ENCODE data around the gene SPHK1.
"Not testable (repeated sequence)": the region's sequence is repeated elsewhere in the genome, so short reads cannot be mapped to it uniquely, and the experiment has no call there.

The SPHK1 gene, protein sequence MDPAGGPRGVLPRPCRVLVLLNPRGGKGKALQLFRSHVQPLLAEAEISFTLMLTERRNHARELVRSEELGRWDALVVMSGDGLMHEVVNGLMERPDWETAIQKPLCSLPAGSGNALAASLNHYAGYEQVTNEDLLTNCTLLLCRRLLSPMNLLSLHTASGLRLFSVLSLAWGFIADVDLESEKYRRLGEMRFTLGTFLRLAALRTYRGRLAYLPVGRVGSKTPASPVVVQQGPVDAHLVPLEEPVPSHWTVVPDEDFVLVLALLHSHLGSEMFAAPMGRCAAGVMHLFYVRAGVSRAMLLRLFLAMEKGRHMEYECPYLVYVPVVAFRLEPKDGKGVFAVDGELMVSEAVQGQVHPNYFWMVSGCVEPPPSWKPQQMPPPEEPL

DNA sequence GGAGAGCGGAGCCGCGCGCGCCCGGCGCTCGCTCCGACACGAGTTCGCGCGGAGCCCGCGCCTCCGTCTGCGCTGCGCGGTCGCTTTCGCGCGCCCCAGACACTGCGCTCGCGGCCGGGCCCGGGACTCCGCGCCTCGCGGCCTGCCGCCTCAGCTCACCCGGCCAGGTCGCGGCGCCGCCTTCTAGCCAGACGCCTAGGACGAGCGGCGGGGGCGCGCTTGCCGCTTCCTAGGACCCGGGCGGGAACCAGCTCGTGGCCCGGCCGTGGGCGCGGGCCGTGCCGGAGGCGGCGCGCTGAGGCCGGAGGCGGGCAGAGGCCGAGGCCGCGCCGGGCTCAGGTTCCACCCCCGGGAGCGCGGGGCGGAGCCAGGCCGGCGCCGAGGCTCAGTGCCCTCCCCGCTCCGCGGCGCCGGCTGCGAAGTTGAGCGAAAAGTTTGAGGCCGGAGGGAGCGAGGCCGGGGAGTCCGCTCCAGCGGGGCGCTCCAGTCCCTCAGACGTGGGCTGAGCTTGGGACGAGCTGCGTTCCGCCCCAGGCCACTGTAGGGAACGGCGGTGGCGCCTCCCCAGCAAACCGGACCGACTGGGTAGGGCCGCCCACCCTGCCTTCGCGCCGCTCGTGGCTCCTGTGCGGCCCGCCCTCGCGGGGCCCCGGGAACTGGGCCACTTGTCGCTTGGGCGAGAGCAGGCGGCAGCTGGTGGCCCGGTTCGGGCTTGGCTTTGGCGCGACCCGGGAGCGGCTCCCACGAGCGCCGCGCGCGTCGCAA, at the start of gene SPHK1:
Gene SPHK1 (plus strand): TSS at position 388 of the 765 bp plus-strand sequence. CDS start 1,036 bp downstream, outside the sequence.
- Histone ChIP-seq H3K4me1 (ENCODE audit: control insufficient read depth, insufficient read depth, low read length) (peaks cover 43% of the 10 kb centered on the region), H3K9ac (ENCODE audit: low read length in 2 of 2) (peak within 1 kb of the TSS in 1 of 2 donors; percentile 59), H3K36me3 (ENCODE audit: control insufficient read depth in 2 of 2, insufficient read depth in 2 of 2, low read length in 2 of 2) (no peaks in the 10 kb centered on the region), H3K4me3 (ENCODE audit: low read length in 2 of 2) (peak within 1 kb of the TSS; percentile 66 to 73), H3K9me3 (ENCODE audit: control insufficient read depth in 2 of 2, low read length in 2 of 2) (no peaks in the 10 kb centered on the region), H3K27ac (ENCODE audit: low read length) (no peak within 1 kb of the TSS), H3K27me3 (ENCODE audit: control insufficient read depth in 1 of 2, insufficient read depth in 2 of 2, low read length in 2 of 2) (peaks cover 7 to 28% of the 10 kb centered on the region in 2 donors)

DNA sequence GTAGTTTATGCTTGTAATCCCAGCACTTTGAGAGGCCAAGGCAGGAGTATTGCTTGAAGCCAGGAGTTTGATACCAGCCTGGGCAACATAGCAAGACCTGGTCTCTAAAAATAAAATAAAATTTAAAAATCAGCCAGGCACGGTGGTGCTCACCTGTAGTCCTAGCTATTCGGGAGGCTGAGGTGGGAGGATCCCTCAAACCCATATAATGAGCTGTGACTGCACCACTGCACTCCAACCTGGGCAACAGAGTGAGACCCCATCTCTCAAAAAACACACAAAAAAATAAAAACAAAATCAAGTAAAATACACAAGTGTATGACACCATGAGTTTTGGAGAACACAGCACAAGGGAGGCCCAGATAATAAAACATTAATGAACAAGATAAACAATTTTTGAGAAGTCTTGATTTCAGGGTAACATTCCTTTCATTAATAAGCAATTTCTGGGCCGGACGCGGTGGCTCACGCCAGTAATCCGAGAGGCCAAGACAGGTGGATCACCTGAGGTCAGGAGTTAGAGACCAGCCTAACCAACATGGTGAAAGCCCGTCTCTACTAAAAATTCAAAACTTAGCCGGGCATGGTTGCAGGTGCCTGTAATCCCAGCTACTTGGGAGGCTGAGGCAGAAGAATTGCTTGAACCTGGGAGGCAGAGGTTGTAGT, 48.6 kb upstream of the SPHK1 start:
- Histone ChIP-seq H3K27me3 (ENCODE audit: control insufficient read depth in 1 of 2, insufficient read depth in 2 of 2, low read length in 2 of 2) (no peaks in the 10 kb centered on the region), H3K4me3 (ENCODE audit: low read length in 2 of 2) (no peak overlapping the region), H3K9ac (ENCODE audit: low read length in 2 of 2) (no peak overlapping the region), H3K4me1 (ENCODE audit: control insufficient read depth, insufficient read depth, low read length) (no peaks in the 10 kb centered on the region), H3K27ac (ENCODE audit: low read length) (no peak overlapping the region), H3K9me3 (ENCODE audit: control insufficient read depth in 2 of 2, low read length in 2 of 2) (no peaks in the 10 kb centered on the region), H3K36me3 (ENCODE audit: control insufficient read depth in 2 of 2, insufficient read depth in 2 of 2, low read length in 2 of 2) (peaks cover 6 to 9% of the 10 kb centered on the region in 2 donors)

DNA sequence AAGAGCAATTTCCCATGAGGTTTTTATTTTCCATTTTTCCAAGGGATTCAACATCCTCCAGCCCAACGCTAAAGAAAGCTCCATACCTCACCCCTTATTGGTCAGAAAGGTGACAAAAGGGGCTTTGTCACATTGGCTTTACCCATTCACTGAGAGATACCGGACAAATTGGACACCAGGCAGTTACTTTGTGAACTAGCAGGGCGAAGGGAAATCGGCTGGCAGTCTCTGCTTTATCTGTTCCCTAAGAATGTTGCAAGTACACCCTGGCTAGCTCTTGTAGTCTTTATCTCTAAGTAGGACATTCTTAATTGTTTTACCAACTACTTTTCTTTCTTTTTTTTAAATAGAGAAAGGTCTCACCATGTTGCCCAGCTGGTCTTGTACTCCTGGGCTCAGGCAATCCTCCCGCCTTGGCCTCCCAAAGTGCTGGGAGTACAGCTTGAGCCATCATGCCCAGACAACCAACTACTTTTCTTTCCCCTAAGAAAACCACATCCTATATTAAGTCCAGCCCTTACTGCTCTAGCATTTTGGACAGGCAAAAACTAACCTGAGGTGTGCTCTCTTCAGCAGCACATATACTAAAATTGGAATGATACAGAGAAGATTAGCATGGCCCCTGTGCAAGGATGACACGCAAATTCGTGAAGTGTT, 47.5 kb upstream of the SPHK1 start:
- no peak overlapping the region for H3K9ac ChIP-seq (ENCODE audit: low read length in 2 of 2)
- no peaks in the 10 kb centered on the region for H3K27me3 ChIP-seq (ENCODE audit: control insufficient read depth in 1 of 2, insufficient read depth in 2 of 2, low read length in 2 of 2)
- H3K9me3 ChIP-seq (ENCODE audit: control insufficient read depth in 2 of 2, low read length in 2 of 2) = no peaks in the 10 kb centered on the region
- H3K27ac ChIP-seq (ENCODE audit: low read length) = no peak overlapping the region
- H3K36me3 ChIP-seq (ENCODE audit: control insufficient read depth in 2 of 2, insufficient read depth in 2 of 2, low read length in 2 of 2) = peaks cover 3 to 9% of the 10 kb centered on the region in 2 donors
- no peaks in the 10 kb centered on the region for H3K4me1 ChIP-seq (ENCODE audit: control insufficient read depth, insufficient read depth, low read length)
- no peak overlapping the region for H3K4me3 ChIP-seq (ENCODE audit: low read length in 2 of 2)

DNA sequence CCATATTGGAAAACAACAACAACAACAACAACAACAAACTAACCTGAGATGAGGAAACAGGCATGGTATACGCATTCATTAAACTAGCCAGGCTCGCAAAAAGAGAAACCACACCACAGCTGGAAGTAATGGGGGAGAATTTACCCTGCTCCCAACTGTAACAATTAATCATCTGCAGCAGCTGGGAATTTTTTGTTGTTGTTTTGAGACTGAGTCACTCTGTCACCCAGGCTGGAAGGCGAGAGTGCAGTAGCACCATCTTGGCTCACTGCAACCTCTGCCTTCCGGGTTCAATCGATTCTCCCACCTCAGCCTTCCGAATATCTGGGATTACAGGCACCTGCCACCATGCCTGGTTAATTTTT, 47.0 kb upstream of the SPHK1 start:
- H3K9ac ChIP-seq (ENCODE audit: low read length in 2 of 2) = no peak overlapping the region
- no peaks in the 10 kb centered on the region for H3K9me3 ChIP-seq (ENCODE audit: control insufficient read depth in 2 of 2, low read length in 2 of 2)
- H3K4me1 ChIP-seq (ENCODE audit: control insufficient read depth, insufficient read depth, low read length) = no peaks in the 10 kb centered on the region
- peaks cover 4 to 9% of the 10 kb centered on the region in 2 donors for H3K36me3 ChIP-seq (ENCODE audit: control insufficient read depth in 2 of 2, insufficient read depth in 2 of 2, low read length in 2 of 2)
- H3K27me3 ChIP-seq (ENCODE audit: control insufficient read depth in 1 of 2, insufficient read depth in 2 of 2, low read length in 2 of 2) = no peaks in the 10 kb centered on the region
- no peak overlapping the region for H3K27ac ChIP-seq (ENCODE audit: low read length)
- no peak overlapping the region for H3K4me3 ChIP-seq (ENCODE audit: low read length in 2 of 2)

DNA sequence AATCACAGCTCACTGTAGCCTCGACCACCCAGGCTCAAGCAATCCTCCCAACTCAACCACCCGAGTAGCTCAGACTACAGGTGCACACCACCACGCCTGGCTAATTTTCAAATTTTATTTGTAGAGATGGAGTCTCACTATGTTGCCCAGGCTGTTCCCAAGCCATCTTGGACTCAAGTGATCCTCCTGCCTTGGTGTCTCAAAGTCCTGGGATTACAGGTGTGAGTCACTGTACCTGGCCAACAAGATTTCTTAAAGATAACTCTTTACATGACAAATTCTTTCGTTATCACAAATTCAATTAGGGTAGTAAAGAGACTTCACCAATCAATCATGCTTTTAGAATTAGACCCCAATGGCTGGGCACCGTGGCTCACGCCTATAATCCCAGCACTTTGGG, 43.1 kb upstream of the SPHK1 start:
- H3K27ac ChIP-seq (ENCODE audit: low read length) = no peak overlapping the region
- no peaks in the 10 kb centered on the region for H3K9me3 ChIP-seq (ENCODE audit: control insufficient read depth in 2 of 2, low read length in 2 of 2)
- peaks cover 5 to 21% of the 10 kb centered on the region in 2 donors for H3K36me3 ChIP-seq (ENCODE audit: control insufficient read depth in 2 of 2, insufficient read depth in 2 of 2, low read length in 2 of 2)
- no peaks in the 10 kb centered on the region for H3K4me1 ChIP-seq (ENCODE audit: control insufficient read depth, insufficient read depth, low read length)
- H3K4me3 ChIP-seq (ENCODE audit: low read length in 2 of 2) = no peak overlapping the region
- H3K9ac ChIP-seq (ENCODE audit: low read length in 2 of 2) = no peak overlapping the region
- H3K27me3 ChIP-seq (ENCODE audit: control insufficient read depth in 1 of 2, insufficient read depth in 2 of 2, low read length in 2 of 2) = no peaks in the 10 kb centered on the region

DNA sequence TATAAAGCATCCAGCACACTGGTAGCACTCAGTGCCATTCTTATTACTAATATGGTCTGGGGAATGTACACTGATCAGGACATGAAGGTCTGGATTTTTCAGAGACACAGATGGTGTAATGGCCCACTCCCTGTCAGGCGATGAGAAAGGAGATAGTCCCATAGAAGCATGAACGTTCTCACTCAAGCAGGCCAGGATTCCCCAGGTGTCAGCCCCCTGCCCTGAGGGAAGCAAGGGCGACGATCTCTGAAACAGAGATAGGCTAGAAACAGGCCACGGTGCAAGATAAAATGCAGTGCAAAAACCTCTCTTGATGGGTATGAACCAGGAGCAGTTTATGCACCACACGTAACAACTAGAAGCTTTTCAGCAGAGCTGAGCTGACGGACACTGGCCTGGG, 41.3 kb upstream of the SPHK1 start:
- H3K36me3 ChIP-seq (ENCODE audit: control insufficient read depth in 2 of 2, insufficient read depth in 2 of 2, low read length in 2 of 2) = peaks cover 10 to 23% of the 10 kb centered on the region in 2 donors

DNA sequence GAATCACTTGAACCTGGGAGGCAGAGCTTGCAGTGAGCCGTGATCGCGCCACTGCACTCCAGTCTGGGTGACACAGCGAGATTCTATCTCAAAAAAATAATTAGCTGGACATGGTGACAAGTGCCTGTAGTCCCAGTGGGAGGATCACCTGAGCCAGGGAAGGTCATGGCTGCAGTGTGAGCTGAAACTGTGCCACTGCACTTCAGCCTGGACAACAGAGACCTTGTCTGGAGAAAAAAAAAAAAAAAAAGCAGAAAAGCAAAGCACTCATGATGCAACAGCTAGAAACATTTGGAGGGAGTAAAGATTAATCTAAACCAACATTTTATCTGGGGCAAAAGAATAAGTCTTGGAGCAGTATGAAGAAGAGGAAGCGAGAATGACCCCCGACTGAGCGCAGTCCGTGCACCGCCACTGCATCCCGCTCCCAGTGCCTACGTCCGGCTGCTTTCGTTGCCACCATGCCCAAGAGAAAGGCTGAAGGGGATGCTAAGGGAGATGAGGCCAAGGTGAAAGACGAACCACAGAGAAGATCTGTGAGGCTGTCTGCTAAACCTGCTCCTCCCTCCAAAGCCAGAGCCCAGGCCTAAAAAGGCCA, 38.9 kb upstream of the SPHK1 start:
- Histone ChIP-seq H3K4me1 (ENCODE audit: control insufficient read depth, insufficient read depth, low read length) (no peaks in the 10 kb centered on the region), H3K27ac (ENCODE audit: low read length) (no peak overlapping the region), H3K9ac (ENCODE audit: low read length in 2 of 2) (no peak overlapping the region), H3K9me3 (ENCODE audit: control insufficient read depth in 2 of 2, low read length in 2 of 2) (no peaks in the 10 kb centered on the region), H3K27me3 (ENCODE audit: control insufficient read depth in 1 of 2, insufficient read depth in 2 of 2, low read length in 2 of 2) (no peaks in the 10 kb centered on the region), H3K4me3 (ENCODE audit: low read length in 2 of 2) (no peak overlapping the region), H3K36me3 (ENCODE audit: control insufficient read depth in 2 of 2, insufficient read depth in 2 of 2, low read length in 2 of 2) (peaks cover 10 to 23% of the 10 kb centered on the region in 2 donors)

More for the DNA sequence above, 41.3 kb upstream of the SPHK1 start:
- H3K4me3 ChIP-seq (ENCODE audit: low read length in 2 of 2) = no peak overlapping the region
- H3K4me1 ChIP-seq (ENCODE audit: control insufficient read depth, insufficient read depth, low read length) = no peaks in the 10 kb centered on the region
- no peak overlapping the region for H3K27ac ChIP-seq (ENCODE audit: low read length)
- no peaks in the 10 kb centered on the region for H3K9me3 ChIP-seq (ENCODE audit: control insufficient read depth in 2 of 2, low read length in 2 of 2)
- H3K27me3 ChIP-seq (ENCODE audit: control insufficient read depth in 1 of 2, insufficient read depth in 2 of 2, low read length in 2 of 2) = no peaks in the 10 kb centered on the region
- no peak overlapping the region for H3K9ac ChIP-seq (ENCODE audit: low read length in 2 of 2)

DNA sequence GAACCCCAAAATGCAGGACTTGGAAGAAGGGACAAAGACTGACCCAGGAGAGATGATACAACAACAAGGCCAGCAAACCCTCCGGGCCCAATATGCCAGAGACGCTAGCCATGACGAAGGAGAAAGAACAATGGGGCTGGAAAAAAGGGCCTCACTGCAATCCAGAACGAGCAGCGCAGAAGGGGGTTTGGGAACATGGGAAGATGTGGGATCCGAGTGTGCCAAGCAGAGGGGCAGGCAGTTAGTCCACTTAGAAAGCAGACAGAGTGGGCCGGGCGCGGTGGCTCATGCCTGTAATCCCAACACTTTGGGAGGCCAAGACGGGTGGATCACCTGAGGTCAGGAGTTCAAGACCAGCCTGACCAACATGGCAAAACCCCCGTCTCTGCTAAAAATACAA, 37.5 kb upstream of the SPHK1 start:
- not testable (repeated sequence) for H3K27me3 ChIP-seq (ENCODE audit: control insufficient read depth in 1 of 2, insufficient read depth in 2 of 2, low read length in 2 of 2); H3K9me3 ChIP-seq (ENCODE audit: control insufficient read depth in 2 of 2, low read length in 2 of 2)
- peaks cover 10 to 17% of the 10 kb centered on the region in 2 donors for H3K36me3 ChIP-seq (ENCODE audit: control insufficient read depth in 2 of 2, insufficient read depth in 2 of 2, low read length in 2 of 2)

DNA sequence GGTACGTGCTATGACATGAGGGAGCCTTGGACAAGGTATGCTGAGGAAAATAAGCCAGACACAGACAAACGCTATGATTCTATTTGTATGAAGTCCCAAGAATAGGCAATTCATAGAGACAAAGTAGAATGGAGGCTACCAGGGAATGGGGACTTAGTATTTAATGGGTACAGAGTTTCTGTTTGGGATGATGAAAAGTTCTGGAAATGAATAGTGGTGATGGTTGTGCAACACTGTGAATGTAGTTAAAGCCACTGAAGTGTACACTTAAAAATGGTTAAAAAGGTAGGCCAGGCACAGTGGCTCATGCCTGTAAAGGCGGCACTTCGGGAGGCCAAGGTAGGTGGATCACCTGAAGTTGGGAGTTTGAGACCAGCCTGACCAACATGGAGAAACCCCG, 33.9 kb upstream of the SPHK1 start:
- H3K9ac ChIP-seq (ENCODE audit: low read length in 2 of 2) = no peak overlapping the region
- no peaks in the 10 kb centered on the region for H3K27me3 ChIP-seq (ENCODE audit: control insufficient read depth in 1 of 2, insufficient read depth in 2 of 2, low read length in 2 of 2)
- H3K27ac ChIP-seq (ENCODE audit: low read length) = no peak overlapping the region
- peaks cover 9% of the 10 kb centered on the region for H3K4me1 ChIP-seq (ENCODE audit: control insufficient read depth, insufficient read depth, low read length)
- no peaks in the 10 kb centered on the region for H3K9me3 ChIP-seq (ENCODE audit: control insufficient read depth in 2 of 2, low read length in 2 of 2)
- peaks cover 5 to 9% of the 10 kb centered on the region in 2 donors for H3K36me3 ChIP-seq (ENCODE audit: control insufficient read depth in 2 of 2, insufficient read depth in 2 of 2, low read length in 2 of 2)
- no peak overlapping the region for H3K4me3 ChIP-seq (ENCODE audit: low read length in 2 of 2)

More for the DNA sequence above, 37.5 kb upstream of the SPHK1 start:
- not testable (repeated sequence) for H3K4me1 ChIP-seq (ENCODE audit: control insufficient read depth, insufficient read depth, low read length); H3K9ac ChIP-seq (ENCODE audit: low read length in 2 of 2); H3K4me3 ChIP-seq (ENCODE audit: low read length in 2 of 2); H3K27ac ChIP-seq (ENCODE audit: low read length)

DNA sequence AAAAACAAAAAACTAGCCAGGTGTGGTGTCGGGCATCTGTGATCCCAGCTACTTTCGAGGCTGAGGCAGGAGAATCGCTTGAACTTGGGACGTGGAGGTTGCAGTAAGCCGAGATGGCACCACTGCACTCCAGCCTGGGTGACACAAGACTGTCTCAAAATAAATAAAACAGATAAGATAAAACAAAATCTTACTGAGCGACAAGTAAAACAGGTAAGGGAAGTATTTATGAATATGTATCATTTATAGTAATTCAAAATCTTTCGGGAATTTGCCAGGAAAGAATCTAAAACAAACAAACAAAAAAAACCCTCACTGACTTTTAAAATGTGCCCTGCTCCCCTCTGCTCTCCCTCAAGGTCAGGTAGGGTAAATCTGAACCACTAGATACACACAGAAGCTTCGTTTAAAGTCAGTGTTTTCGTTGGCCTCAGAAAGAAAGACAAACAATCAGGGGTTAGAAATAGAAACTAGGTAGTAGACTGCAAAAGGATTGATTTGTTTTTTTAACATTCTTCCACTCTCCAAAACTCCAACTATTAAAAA, 32.8 kb upstream of the SPHK1 start:
- H3K27ac ChIP-seq (ENCODE audit: low read length) = no peak overlapping the region
- no peaks in the 10 kb centered on the region for H3K9me3 ChIP-seq (ENCODE audit: control insufficient read depth in 2 of 2, low read length in 2 of 2)
- H3K36me3 ChIP-seq (ENCODE audit: control insufficient read depth in 2 of 2, insufficient read depth in 2 of 2, low read length in 2 of 2) = peaks cover 0 to 5% of the 10 kb centered on the region in 2 donors
- H3K27me3 ChIP-seq (ENCODE audit: control insufficient read depth in 1 of 2, insufficient read depth in 2 of 2, low read length in 2 of 2) = no peaks in the 10 kb centered on the region
- H3K4me1 ChIP-seq (ENCODE audit: control insufficient read depth, insufficient read depth, low read length) = peaks cover 9% of the 10 kb centered on the region
- H3K9ac ChIP-seq (ENCODE audit: low read length in 2 of 2) = no peak overlapping the region
- no peak overlapping the region for H3K4me3 ChIP-seq (ENCODE audit: low read length in 2 of 2)

Data from stomach smooth muscle (tissue), 2 donors.